Caco-2 (cell line): ENCODE data around the gene OR5K2. TPM values are rescaled to one million over a fixed set of nuclear protein-coding genes. Genes with fewer than 3 reads are reported as not detected.

Experiments
- BruUV-seq: library from RNA; stranded (reverse); fragments of 400-500 nt; replicated peaks from 2 replicates; lab custom pipeline; 2021; lab: Mats Ljungman, UMichigan
- CTCF ChIA-PET: fragments of 300-600 bp; sonication (Branson Sonifier 250); formaldehyde crosslinking; loops from one replicate; lab custom pipeline; 2022; ENCODE audit warnings: antibody characterized with exemption; lab: Charles Lee
- POLR2A ChIA-PET: fragments of 300-600 bp; sonication (Branson Sonifier 250); formaldehyde crosslinking; loops from one replicate; lab custom pipeline; 2022; ENCODE audit warnings: antibody characterized with exemption; lab: Charles Lee
- DNase-seq, 2 experiments: peaks; one replicate each; pipeline versions ENCODE4 v3.0.0 to v3.0.0-alpha.2; 2020 to 2022
- H3K27me3 ChIP-seq: replicated peaks from 2 replicates; pipeline ENCODE4 v1.6.0; 2011; ENCODE audit warnings: low read length; ENCODE audit not compliant: control insufficient read depth, insufficient read depth
- H3K36me3 ChIP-seq: 2 replicates; pipeline ENCODE4 v1.5.1; 2011; ENCODE audit warnings: low read length; ENCODE audit not compliant: control insufficient read depth, insufficient read depth
- H3K4me1 ChIP-seq: fragments of 250-450 bp; sonication (Bioruptor Pico); 2 replicates; pipeline ENCODE4 v1.5.1; 2020; ENCODE audit warnings: mild to moderate bottlenecking
- H3K4me3 ChIP-seq: 2 replicates; pipeline ENCODE4 v1.5.1; 2011; ENCODE audit warnings: low read depth, mild to moderate bottlenecking, control low read depth, low read length
- H3K9me3 ChIP-seq: fragments of 250-450 bp; sonication (Bioruptor Pico); 2 replicates; pipeline ENCODE4 v1.5.1; 2020; ENCODE audit warnings: mild to moderate bottlenecking, moderate library complexity
- H3K27ac Mint-ChIP-seq: one replicate; pipeline ENCODE4 v1.8.0; 2022; ENCODE audit warnings: mixed read lengths; ENCODE audit not compliant: unreplicated experiment
- H3K27me3 Mint-ChIP-seq: one replicate; pipeline ENCODE4 v1.8.0; 2022; ENCODE audit warnings: mixed read lengths; ENCODE audit not compliant: insufficient read depth, unreplicated experiment
- H3K36me3 Mint-ChIP-seq: one replicate; pipeline ENCODE4 v1.8.0; 2022; ENCODE audit warnings: mild to moderate bottlenecking, mixed read lengths; ENCODE audit not compliant: insufficient read depth, unreplicated experiment
- H3K4me1 Mint-ChIP-seq: one replicate; pipeline ENCODE4 v1.8.0; 2022; ENCODE audit warnings: low read depth, mixed read lengths; ENCODE audit not compliant: unreplicated experiment
- H3K4me3 Mint-ChIP-seq: one replicate; pipeline ENCODE4 v1.8.0; 2022; ENCODE audit warnings: mild to moderate bottlenecking, moderate library complexity, mixed read lengths; ENCODE audit not compliant: unreplicated experiment
- H3K9me3 Mint-ChIP-seq: one replicate; pipeline ENCODE4 v1.8.0; 2022; ENCODE audit warnings: mixed read lengths; ENCODE audit not compliant: unreplicated experiment
- CTCF ChIP-seq, 2 experiments: fragments of 200-600 bp in 1 of 2; IDR thresholded peaks; 1 replicate in 1 of 2; 2 replicates in 1 of 2; pipeline versions ENCODE4 v1.5.1 to v1.8.0; 2011 to 2022; ENCODE audit warnings: antibody characterized with exemption in 1 of 2, control low read depth in 1 of 2, inconsistent platforms in 1 of 2, low read depth in 1 of 2, low read length in 1 of 2, mild to moderate bottlenecking in 1 of 2, moderate library complexity in 1 of 2; ENCODE audit not compliant: insufficient read depth in 1 of 2, severe bottlenecking in 1 of 2, unreplicated experiment in 1 of 2
- intact Hi-C: fragments of 100-400 bp; cut with micrococcal nuclease; formaldehyde crosslinking; loops from one replicate; pipeline ENCODE4 v1.10.0; 2022; ENCODE audit not compliant: unreplicated experiment
- total RNA-seq: library from RNA; stranded (reverse); gene quantifications from 2 replicates; pipeline ENCODE4 v1.2.3, GENCODE V29; 2022

The OR5K2 gene
- total RNA-seq, 1 experiment from 2014 or later = not detected

- Mint-ChIP-seq H3K27ac (no peak overlapping the region), H3K4me1 (peaks cover 7% of the 10 kb centered on the region), H3K36me3 (peaks cover 7% of the 10 kb centered on the region), H3K27me3 (no peaks in the 10 kb centered on the region), H3K4me3 (no peak overlapping the region), H3K9me3 (no peaks in the 10 kb centered on the region)
- no peak for TF ChIP-seq CTCF (IDR thresholded peaks at IDR 0.05; ENCODE audit: insufficient read depth in 1 of 2, low read depth in 1 of 2, low read length in 1 of 2, severe bottlenecking in 1 of 2, unreplicated experiment in 1 of 2)
- Histone ChIP-seq H3K36me3 (no peaks in the 10 kb centered on the region; the same call in 1 of the 2 replicates), H3K9me3 (no peaks in the 10 kb centered on the region), H3K4me1 (no peaks in the 10 kb centered on the region), H3K27me3 (no peaks in the 10 kb centered on the region), H3K4me3 (no peak overlapping the region)
- POLR2A ChIA-PET = no interaction called here
- CTCF ChIA-PET = no interaction called here
- DNase-seq = no peak
- intact Hi-C loops = no loop called here
- no TSS peak for BruUV-seq
These were observed 15.1 kb downstream of the OR5K2 start for GRCh38 chr3:98512576-98512975.

GRCh38 chr3:98513091-98513511 is 15.6 kb downstream of the OR5K2 start:
- Mint-ChIP-seq H3K27ac (no peak overlapping the region), H3K4me1 (peaks cover 7% of the 10 kb centered on the region), H3K36me3 (peaks cover 7% of the 10 kb centered on the region), H3K27me3 (no peaks in the 10 kb centered on the region), H3K4me3 (no peak overlapping the region), H3K9me3 (no peaks in the 10 kb centered on the region)
- H3K27me3 ChIP-seq = no peaks in the 10 kb centered on the region
- BruUV-seq = no TSS peak
- no peak for DNase-seq
- H3K9me3 ChIP-seq = no peaks in the 10 kb centered on the region
- no peaks in the 10 kb centered on the region; the same call in 1 of the 2 replicates for H3K36me3 ChIP-seq
- intact Hi-C loops = no loop called here
- no peak for TF ChIP-seq CTCF (IDR thresholded peaks at IDR 0.05; ENCODE audit: insufficient read depth in 1 of 2, low read depth in 1 of 2, low read length in 1 of 2, severe bottlenecking in 1 of 2, unreplicated experiment in 1 of 2)
- no peaks in the 10 kb centered on the region for H3K4me1 ChIP-seq
- ChIA-PET POLR2A (no interaction called here), CTCF (no interaction called here)
- no peak overlapping the region for H3K4me3 ChIP-seq

- H3K27me3 Mint-ChIP-seq = no peaks in the 10 kb centered on the region
- BruUV-seq = no TSS peak
- intact Hi-C loops = no loop called here
- H3K4me1 Mint-ChIP-seq = peaks cover 7% of the 10 kb centered on the region
- no peak for TF ChIP-seq CTCF (IDR thresholded peaks at IDR 0.05; ENCODE audit: insufficient read depth in 1 of 2, low read depth in 1 of 2, low read length in 1 of 2, severe bottlenecking in 1 of 2, unreplicated experiment in 1 of 2)
- H3K27me3 ChIP-seq = no peaks in the 10 kb centered on the region
- ChIA-PET POLR2A (no interaction called here), CTCF (no interaction called here)
- no peak overlapping the region for H3K4me3 ChIP-seq
- H3K4me3 Mint-ChIP-seq = no peak overlapping the region
- no peaks in the 10 kb centered on the region for H3K4me1 ChIP-seq
- no peak overlapping the region for H3K27ac Mint-ChIP-seq
- H3K36me3 Mint-ChIP-seq = peaks cover 10% of the 10 kb centered on the region
- H3K36me3 ChIP-seq = no peaks in the 10 kb centered on the region; the same call in 1 of the 2 replicates
- H3K9me3 Mint-ChIP-seq = no peaks in the 10 kb centered on the region
- DNase-seq = no peak
- H3K9me3 ChIP-seq = no peaks in the 10 kb centered on the region
These were observed 16.3 kb downstream of the OR5K2 start for GRCh38 chr3:98513736-98514135.
